ENCODE measurements around the gene TNFSF9.

Gene TNFSF9

DNA sequence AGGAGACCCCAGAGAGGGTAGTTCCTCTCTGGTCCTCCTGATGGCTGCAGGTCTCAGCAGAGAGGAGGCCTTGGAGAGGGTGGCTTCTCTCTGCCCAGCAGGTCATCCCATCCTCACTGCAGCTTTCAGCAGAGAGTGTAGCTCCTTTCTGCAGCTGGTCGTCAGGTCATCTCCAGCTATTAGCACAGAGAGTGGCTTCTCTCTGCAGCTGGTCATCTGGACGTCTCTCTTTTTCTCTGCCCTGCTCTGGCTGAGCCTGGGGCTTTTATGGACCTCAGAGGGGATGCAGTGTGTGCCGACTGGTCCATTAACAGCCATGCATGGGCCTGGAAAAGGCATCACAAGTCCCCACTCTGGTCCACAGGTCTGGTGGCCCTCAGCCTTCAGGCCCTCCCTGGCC lies 20.3 kb downstream of the TNFSF9 start:
- no peaks in the 10 kb centered on the region for H3K79me2 ChIP-seq (ENCODE audit: insufficient read depth, low read length)
- no peak overlapping the region for H2AFZ ChIP-seq (ENCODE audit: low read depth, low read length, severe bottlenecking)
- no peaks in the 10 kb centered on the region; the same call in 1 of the 2 replicates for H3K36me3 ChIP-seq (ENCODE audit: low read length)
- H3F3A ChIP-seq (ENCODE audit: insufficient read depth) = 0 out of 2 replicates have a peak, but pooled peaks cover 3% of the 10 kb centered on the region
- H3K27me3 ChIP-seq (ENCODE audit: low read length) = no peaks in the 10 kb centered on the region
- no peaks in the 10 kb centered on the region for H3K9me2 ChIP-seq (replicated peaks; ENCODE audit: insufficient read depth, low read length)
- no peak overlapping the region for H3K4me3 ChIP-seq (ENCODE audit: insufficient read depth, low read length, poor library complexity, severe bottlenecking)
- H4K20me1 ChIP-seq (ENCODE audit: low read depth, low read length) = no peaks in the 10 kb centered on the region
- no peak for TF ChIP-seq EZH2phosphoT487 (conservative IDR thresholded peaks at IDR 0.05; ENCODE audit: low read length)
- TF ChIP-seq, protein P1, sequence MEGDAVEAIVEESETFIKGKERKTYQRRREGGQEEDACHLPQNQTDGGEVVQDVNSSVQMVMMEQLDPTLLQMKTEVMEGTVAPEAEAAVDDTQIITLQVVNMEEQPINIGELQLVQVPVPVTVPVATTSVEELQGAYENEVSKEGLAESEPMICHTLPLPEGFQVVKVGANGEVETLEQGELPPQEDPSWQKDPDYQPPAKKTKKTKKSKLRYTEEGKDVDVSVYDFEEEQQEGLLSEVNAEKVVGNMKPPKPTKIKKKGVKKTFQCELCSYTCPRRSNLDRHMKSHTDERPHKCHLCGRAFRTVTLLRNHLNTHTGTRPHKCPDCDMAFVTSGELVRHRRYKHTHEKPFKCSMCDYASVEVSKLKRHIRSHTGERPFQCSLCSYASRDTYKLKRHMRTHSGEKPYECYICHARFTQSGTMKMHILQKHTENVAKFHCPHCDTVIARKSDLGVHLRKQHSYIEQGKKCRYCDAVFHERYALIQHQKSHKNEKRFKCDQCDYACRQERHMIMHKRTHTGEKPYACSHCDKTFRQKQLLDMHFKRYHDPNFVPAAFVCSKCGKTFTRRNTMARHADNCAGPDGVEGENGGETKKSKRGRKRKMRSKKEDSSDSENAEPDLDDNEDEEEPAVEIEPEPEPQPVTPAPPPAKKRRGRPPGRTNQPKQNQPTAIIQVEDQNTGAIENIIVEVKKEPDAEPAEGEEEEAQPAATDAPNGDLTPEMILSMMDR (IDR thresholded peaks at IDR 0.05; ENCODE audit: insufficient read depth, low read length, poor library complexity, severe bottlenecking) = no peak
- H3K27ac ChIP-seq (ENCODE audit: low read depth, low read length) = no peak overlapping the region
- H3K9ac ChIP-seq (ENCODE audit: low read length) = no peak overlapping the region
- H3K4me2 ChIP-seq (ENCODE audit: low read depth, low read length, poor library complexity, severe bottlenecking) = no peak overlapping the region
- H3K9me3 ChIP-seq (ENCODE audit: insufficient read depth, low read length) = peaks cover 25% of the 10 kb centered on the region; the same call in 1 of the 2 replicates

DNA sequence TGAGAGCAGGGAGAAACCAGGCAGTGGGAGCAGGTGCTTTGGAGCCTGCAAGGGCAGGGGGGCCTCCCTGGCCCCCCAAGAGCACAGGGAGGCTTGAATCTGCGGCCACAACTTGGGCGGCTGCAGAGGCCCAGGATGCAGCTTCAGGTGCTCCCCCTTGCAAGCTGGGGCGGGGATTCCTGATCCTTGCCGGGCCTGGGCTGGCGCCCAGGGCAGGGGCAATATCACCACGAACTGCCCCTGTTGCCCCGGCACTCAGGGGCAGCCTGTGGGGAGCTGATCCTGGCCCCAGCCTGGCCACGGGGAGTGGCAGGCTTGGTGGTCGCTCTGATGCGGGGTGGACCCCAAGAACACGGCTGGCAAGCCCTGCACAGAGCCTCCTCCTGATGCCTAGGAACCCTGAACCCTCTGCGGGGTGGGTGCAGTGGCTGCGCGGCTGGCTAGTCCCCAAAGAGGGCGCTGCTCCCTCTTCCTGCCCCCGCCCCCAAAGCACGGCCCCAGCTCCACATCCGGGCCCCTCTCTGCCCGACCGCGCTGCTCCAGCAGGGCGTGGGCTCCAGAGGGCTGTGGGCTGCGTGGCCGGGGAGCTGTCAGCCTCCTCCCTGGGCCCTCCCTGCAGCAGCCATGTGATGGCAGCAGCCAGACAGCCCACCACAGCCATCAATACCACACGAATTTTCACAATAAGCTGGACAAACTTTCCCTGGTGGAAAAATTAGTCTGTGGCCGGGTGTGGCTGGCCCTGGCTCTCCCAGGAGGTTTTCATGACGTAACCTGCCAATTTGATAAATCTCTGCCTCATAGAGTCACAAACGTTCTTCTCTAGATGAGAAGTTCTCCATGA lies 21.0 kb downstream of the TNFSF9 start:
- Histone ChIP-seq H4K20me1 (ENCODE audit: low read depth, low read length) (no peaks in the 10 kb centered on the region), H3K27me3 (ENCODE audit: low read length) (no peaks in the 10 kb centered on the region), H3K9me2 (replicated peaks; ENCODE audit: insufficient read depth, low read length) (no peaks in the 10 kb centered on the region), H3F3A (ENCODE audit: insufficient read depth) (0 out of 2 replicates have a peak, but pooled peaks cover 3% of the 10 kb centered on the region), H3K36me3 (ENCODE audit: low read length) (no peaks in the 10 kb centered on the region; the same call in 1 of the 2 replicates), H3K9ac (ENCODE audit: low read length) (no peak overlapping the region), H2AFZ (ENCODE audit: low read depth, low read length, severe bottlenecking) (no peak overlapping the region), H3K27ac (ENCODE audit: low read depth, low read length) (no peak overlapping the region), H3K79me2 (ENCODE audit: insufficient read depth, low read length) (no peaks in the 10 kb centered on the region), H3K9me3 (ENCODE audit: insufficient read depth, low read length) (peaks cover 17% of the 10 kb centered on the region; the same call in 1 of the 2 replicates), H3K4me2 (ENCODE audit: low read depth, low read length, poor library complexity, severe bottlenecking) (no peak overlapping the region), H3K4me3 (ENCODE audit: insufficient read depth, low read length, poor library complexity, severe bottlenecking) (no peak overlapping the region)
- TF ChIP-seq EZH2phosphoT487 (conservative IDR thresholded peaks at IDR 0.05; ENCODE audit: low read length) = no peak
- TF ChIP-seq, protein P1 (IDR thresholded peaks at IDR 0.05; ENCODE audit: insufficient read depth, low read length, poor library complexity, severe bottlenecking) = no peak

DNA sequence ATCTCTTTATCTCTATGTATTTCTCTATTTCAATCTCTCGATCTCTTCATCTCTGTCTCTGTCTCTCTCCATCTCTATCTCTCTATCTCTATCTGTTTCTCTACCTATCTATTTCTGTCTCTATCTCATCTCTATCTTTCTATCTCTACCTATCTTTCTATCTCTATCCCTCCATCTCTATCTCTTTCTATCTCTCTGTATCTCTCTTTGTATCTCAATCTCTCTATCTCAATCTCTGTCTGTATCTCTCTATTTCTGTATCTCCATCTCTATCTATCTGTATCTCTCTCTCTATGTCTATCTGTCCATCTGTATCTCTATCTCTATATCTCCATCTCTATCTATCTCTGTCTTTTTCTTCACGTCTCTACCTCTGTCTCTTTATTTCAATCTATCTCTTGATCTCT lies 25.2 kb downstream of the TNFSF9 start:
- H3K4me2 ChIP-seq (ENCODE audit: low read depth, low read length, poor library complexity, severe bottlenecking) = no peak overlapping the region
- H3K4me3 ChIP-seq (ENCODE audit: insufficient read depth, low read length, poor library complexity, severe bottlenecking) = no peak overlapping the region
- H3K79me2 ChIP-seq (ENCODE audit: insufficient read depth, low read length) = no peaks in the 10 kb centered on the region
- TF ChIP-seq EZH2phosphoT487 (conservative IDR thresholded peaks at IDR 0.05; ENCODE audit: low read length) = no peak
- TF ChIP-seq, protein P1 (IDR thresholded peaks at IDR 0.05; ENCODE audit: insufficient read depth, low read length, poor library complexity, severe bottlenecking) = no peak
- no peaks in the 10 kb centered on the region for H4K20me1 ChIP-seq (ENCODE audit: low read depth, low read length)
- no peaks in the 10 kb centered on the region for H3K27me3 ChIP-seq (ENCODE audit: low read length)
- no peak overlapping the region for H3K9ac ChIP-seq (ENCODE audit: low read length)
- no peaks in the 10 kb centered on the region for H3F3A ChIP-seq (ENCODE audit: insufficient read depth)
- no peaks in the 10 kb centered on the region for H3K36me3 ChIP-seq (ENCODE audit: low read length)
- no peak overlapping the region for H2AFZ ChIP-seq (ENCODE audit: low read depth, low read length, severe bottlenecking)
- H3K9me3 ChIP-seq (ENCODE audit: insufficient read depth, low read length) = peaks cover 3% of the 10 kb centered on the region; the same call in 1 of the 2 replicates
- H3K27ac ChIP-seq (ENCODE audit: low read depth, low read length) = no peak overlapping the region
- H3K9me2 ChIP-seq (replicated peaks; ENCODE audit: insufficient read depth, low read length) = no peaks in the 10 kb centered on the region

All from SU-DHL-6 (cell line).